Body of pancreas (tissue), 4 donors: ENCODE data around the gene IFNL3. TPM values are rescaled to one million over a fixed set of nuclear protein-coding genes. Genes with fewer than 3 reads are reported as not detected.
"Not testable (repeated sequence)": the region's sequence is repeated elsewhere in the genome, so short reads cannot be mapped to it uniquely, and the experiment has no call there.

Source experiments
- ATAC-seq: fragments of 150-250 bp; one replicate; pipeline ENCODE4 v1.9.1; 2016
- DNase-seq, 4 donors: peaks; one replicate each; pipeline ENCODE4 v3.0.0-alpha.2; 2019
- H3K27ac ChIP-seq, 4 donors: fragments of 200-600 bp; sonication (generic); 1 replicate in 3 of 4; 2 replicates in 1 of 4; pipeline versions ENCODE4 v1.5.1 to v1.6.1; 2016 to 2019; ENCODE audit warnings: mild to moderate bottlenecking in 1 of 4, mixed read lengths in 1 of 4, moderate library complexity in 1 of 4
- H3K27me3 ChIP-seq, 2 donors: fragments of 200-600 bp; sonication (generic); one replicate each; pipeline ENCODE4 v1.6.0; 2016; ENCODE audit warnings: mild to moderate bottlenecking in 1 of 2
- H3K36me3 ChIP-seq, 2 donors: fragments of 200-600 bp; sonication (generic); replicated peaks in 1 of 2; 2 replicates each; pipeline ENCODE4 v1.5.1; 2016; ENCODE audit warnings: low read depth in 2 of 2; ENCODE audit not compliant: insufficient read depth in 1 of 2
- H3K4me1 ChIP-seq: fragments of 200-600 bp; sonication (generic); one replicate; pipeline ENCODE4 v1.6.0; 2016
- H3K4me3 ChIP-seq, 2 donors: fragments of 200-600 bp; sonication (generic); 1 replicate in 1 of 2; 2 replicates in 1 of 2; pipeline ENCODE4 v1.5.1; 2016 to 2019
- H3K9me3 ChIP-seq, 3 donors: fragments of 200-600 bp; sonication (generic); 1 replicate in 2 of 3; 2 replicates in 1 of 3; pipeline ENCODE4 v1.5.1; 2016
- POLR2A ChIP-seq, 3 donors: fragments of 450-650 bp; IDR thresholded peaks; one replicate each; pipeline ENCODE4 v1.6.1; 2016; ENCODE audit warnings: antibody characterized with exemption in 3 of 3, mild to moderate bottlenecking in 2 of 3
- WGBS, 2 donors: methylation state at CpG; one replicate each; pipeline ENCODE4 v1.1.5; 2017; 5-methylcytosine and 5-hydroxymethylcytosine counted together
- intact Hi-C: fragments of 100-400 bp; cut with DNase I; formaldehyde crosslinking; loops from one replicate; pipeline ENCODE4 v1.15.1; 2023
- total RNA-seq, 2 donors: library from RNA; depleted of rRNA; stranded (reverse); fragments of >200 nt; gene quantifications; one replicate each; pipeline ENCODE4 v1.1.0, GENCODE V29; 2016
- TF ChIP-seq, protein P1 (sequence below), 7 experiments: fragments of 450-650 bp in 4 of 7; fragments of 200-600 bp in 3 of 7; sonication (generic) in 3 of 7; IDR thresholded peaks; one replicate each; pipeline ENCODE4 v1.5.1; 2016 to 2019; ENCODE audit warnings: antibody characterized with exemption in 7 of 7

IFNL3 gene
- total RNA-seq, 2 donors from 2014 or later, result not detected

- 34 to 49% methylated on average over 18 to 38 of the region's 42 CpGs for WGBS, 2 donors
- no peak overlapping the region for H3K27ac ChIP-seq
- no peaks in the 10 kb centered on the region for H3K9me3 ChIP-seq
- no peak for TF ChIP-seq POLR2A (IDR thresholded peaks at IDR 0.05)
- TF ChIP-seq, protein P1, sequence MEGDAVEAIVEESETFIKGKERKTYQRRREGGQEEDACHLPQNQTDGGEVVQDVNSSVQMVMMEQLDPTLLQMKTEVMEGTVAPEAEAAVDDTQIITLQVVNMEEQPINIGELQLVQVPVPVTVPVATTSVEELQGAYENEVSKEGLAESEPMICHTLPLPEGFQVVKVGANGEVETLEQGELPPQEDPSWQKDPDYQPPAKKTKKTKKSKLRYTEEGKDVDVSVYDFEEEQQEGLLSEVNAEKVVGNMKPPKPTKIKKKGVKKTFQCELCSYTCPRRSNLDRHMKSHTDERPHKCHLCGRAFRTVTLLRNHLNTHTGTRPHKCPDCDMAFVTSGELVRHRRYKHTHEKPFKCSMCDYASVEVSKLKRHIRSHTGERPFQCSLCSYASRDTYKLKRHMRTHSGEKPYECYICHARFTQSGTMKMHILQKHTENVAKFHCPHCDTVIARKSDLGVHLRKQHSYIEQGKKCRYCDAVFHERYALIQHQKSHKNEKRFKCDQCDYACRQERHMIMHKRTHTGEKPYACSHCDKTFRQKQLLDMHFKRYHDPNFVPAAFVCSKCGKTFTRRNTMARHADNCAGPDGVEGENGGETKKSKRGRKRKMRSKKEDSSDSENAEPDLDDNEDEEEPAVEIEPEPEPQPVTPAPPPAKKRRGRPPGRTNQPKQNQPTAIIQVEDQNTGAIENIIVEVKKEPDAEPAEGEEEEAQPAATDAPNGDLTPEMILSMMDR (IDR thresholded peaks at IDR 0.05), result no peak
- peaks cover 0 to 10% of the 10 kb centered on the region in 2 donors for H3K27me3 ChIP-seq
- DNase-seq, result peak in 2 of 4 donors; percentile 34 to 38
- intact Hi-C loops, result no loop called here
- no peaks in the 10 kb centered on the region for H3K36me3 ChIP-seq
- H3K4me3 ChIP-seq, result no peak overlapping the region
- peaks cover 13% of the 10 kb centered on the region for H3K4me1 ChIP-seq
- peak; percentile 41 for ATAC-seq
These were observed 2.3 kb upstream of the IFNL3 start for GRCh38 chr19:39246951-39247669.

DNA sequence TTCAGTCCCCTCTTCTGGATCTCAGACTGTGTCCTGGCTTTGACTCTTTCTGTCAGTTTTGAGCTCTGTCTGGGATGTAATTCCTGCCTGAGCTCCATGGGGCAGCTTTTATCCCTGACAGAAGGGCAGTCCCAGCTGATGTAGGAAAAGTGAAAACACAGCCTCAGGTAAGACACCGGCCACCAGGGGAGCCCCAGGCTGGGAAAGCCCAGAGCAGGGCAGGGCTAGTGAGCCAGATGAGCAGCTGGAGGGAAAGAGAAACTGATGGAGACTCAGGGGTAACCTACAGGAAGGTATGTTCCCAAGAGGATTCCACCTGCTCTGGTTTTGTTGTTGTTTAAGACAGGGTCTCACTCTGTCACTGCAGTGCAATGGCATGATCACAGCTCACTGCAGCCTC, 360 bp upstream of the IFNL3 start:
- H3K36me3 ChIP-seq, H3K27ac ChIP-seq, H3K4me3 ChIP-seq, DNase-seq, intact Hi-C loops, H3K9me3 ChIP-seq, H3K27me3 ChIP-seq: not testable (repeated sequence)
- H3K4me1 ChIP-seq, result peaks cover 13% of the 10 kb centered on the region
- ATAC-seq, result peak; percentile 72
- whole genome bisulfite sequencing, 2 donors, result no CpG with 5 or more reads among the region's 1 CpG

DNA sequence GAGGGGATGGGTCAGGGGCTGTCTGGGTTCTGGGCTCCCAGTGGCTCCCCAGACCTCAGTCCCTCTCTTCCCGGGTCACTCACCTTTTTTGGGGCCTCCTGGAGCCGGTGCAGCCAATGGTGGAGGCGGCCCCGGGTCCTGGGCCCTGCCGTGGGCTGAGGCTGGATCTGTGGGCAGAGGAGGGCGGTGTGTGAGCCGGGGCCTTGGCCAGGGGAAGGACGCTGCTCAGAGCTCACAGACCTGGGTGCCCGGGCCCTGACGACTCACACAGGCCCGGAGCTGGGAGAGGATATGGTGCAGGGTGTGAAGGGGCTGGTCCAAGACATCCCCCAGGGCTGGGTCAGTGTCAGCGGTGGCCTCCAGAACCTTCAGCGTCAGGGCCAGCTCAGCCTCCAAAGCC, 1.1 kb downstream of the IFNL3 start:
- peaks cover 13% of the 10 kb centered on the region for H3K4me1 ChIP-seq
- H3K27me3 ChIP-seq, intact Hi-C loops, ATAC-seq, H3K4me3 ChIP-seq, H3K36me3 ChIP-seq, DNase-seq, H3K9me3 ChIP-seq, H3K27ac ChIP-seq: not testable (repeated sequence)
- 86 to 89% methylated on average over 2 to 12 of the region's 13 CpGs for WGBS, 2 donors

- Histone ChIP-seq H3K4me3 (no peak overlapping the region), H3K27me3 (no peaks in the 10 kb centered on the region), H3K27ac (no peak overlapping the region), H3K36me3 (no peaks in the 10 kb centered on the region), H3K4me1 (peaks cover 15% of the 10 kb centered on the region), H3K9me3 (no peaks in the 10 kb centered on the region)
- DNase-seq (no peak), ATAC-seq (no peak)
- WGBS, 2 donors, result 87 to 95% methylated on average over 7 of the region's 7 CpGs
- TF ChIP-seq POLR2A (IDR thresholded peaks at IDR 0.05), result no peak
- TF ChIP-seq, protein P1 (IDR thresholded peaks at IDR 0.05), result no peak
- intact Hi-C loops, result no loop called here
These were observed 4.4 kb downstream of the IFNL3 start for GRCh38 chr19:39240421-39240820.

GRCh38 chr19:39238944-39239343, 5.9 kb downstream of the IFNL3 start:
- TF ChIP-seq, protein P1 (IDR thresholded peaks at IDR 0.05), result no peak
- no peak for TF ChIP-seq POLR2A (IDR thresholded peaks at IDR 0.05)
- Histone ChIP-seq H3K9me3 (no peaks in the 10 kb centered on the region), H3K27ac (no peak overlapping the region), H3K4me1 (peaks cover 15% of the 10 kb centered on the region), H3K4me3 (no peak overlapping the region), H3K36me3 (no peaks in the 10 kb centered on the region), H3K27me3 (no peaks in the 10 kb centered on the region)
- intact Hi-C loops, result no loop called here
- WGBS, 2 donors, result 90 to 91% methylated on average over 6 of the region's 6 CpGs
- ATAC-seq, result no peak
- no peak for DNase-seq

- Histone ChIP-seq H3K27me3 (no peaks in the 10 kb centered on the region), H3K9me3 (no peaks in the 10 kb centered on the region), H3K4me3 (no peak overlapping the region), H3K27ac (peak overlapping the region; percentile 48 to 84 (median 76)), H3K36me3 (no peaks in the 10 kb centered on the region), H3K4me1 (peaks cover 15% of the 10 kb centered on the region)
- ATAC-seq (no peak), DNase-seq (no peak)
- intact Hi-C loops, result no loop called here
- 78 to 85% methylated on average over 6 of the region's 6 CpGs for WGBS, 2 donors
- no peak for TF ChIP-seq POLR2A (IDR thresholded peaks at IDR 0.05)
- TF ChIP-seq, protein P1 (IDR thresholded peaks at IDR 0.05), result no peak
These were observed 6.6 kb downstream of the IFNL3 start for GRCh38 chr19:39238209-39238608.
